GM10847 (cell line): ENCODE results near the gene ATOH8.

Source experiments
- POLR2A ChIP-seq: IDR thresholded peaks from 2 replicates; pipeline ENCODE4 v1.6.1; 2011; ENCODE audit not compliant: insufficient read length; ENCODE audit errors: extremely low read depth

ATOH8 gene

GRCh38 chr2:85800586-85800985 is 46.8 kb downstream of the ATOH8 start:
- TF ChIP-seq POLR2A, result no peak

GRCh38 chr2:85801871-85802270 is 48.1 kb downstream of the ATOH8 start:
- TF ChIP-seq POLR2A, result no peak

GRCh38 chr2:85802354-85803103 is 48.7 kb downstream of the ATOH8 start:
- TF ChIP-seq POLR2A, result no peak

GRCh38 chr2:85803704-85804425 is 50.1 kb downstream of the ATOH8 start:
- no peak for TF ChIP-seq POLR2A

- TF ChIP-seq POLR2A, result no peak
Measured at GRCh38 chr2:85804583-85804982, 50.8 kb downstream of the ATOH8 start.

GRCh38 chr2:85806358-85807118 is 52.7 kb downstream of the ATOH8 start:
- no peak for TF ChIP-seq POLR2A

- no peak for TF ChIP-seq POLR2A
Measured at GRCh38 chr2:85807756-85808155, 54.0 kb downstream of the ATOH8 start.

GRCh38 chr2:85810371-85811179 is 56.8 kb downstream of the ATOH8 start:
- no peak for TF ChIP-seq POLR2A

- no peak for TF ChIP-seq POLR2A
Measured at GRCh38 chr2:85811180-85812093, 57.6 kb downstream of the ATOH8 start.

- TF ChIP-seq POLR2A, result no peak
Measured at GRCh38 chr2:85812094-85812735, 58.4 kb downstream of the ATOH8 start.

- TF ChIP-seq POLR2A, result no peak
Measured at GRCh38 chr2:85813211-85813981, 59.6 kb downstream of the ATOH8 start.

- TF ChIP-seq POLR2A, result no peak
Measured at GRCh38 chr2:85813982-85814801, 60.4 kb downstream of the ATOH8 start.
